ENCODE results near the gene TOM1L2.

TOM1L2 gene

DNA sequence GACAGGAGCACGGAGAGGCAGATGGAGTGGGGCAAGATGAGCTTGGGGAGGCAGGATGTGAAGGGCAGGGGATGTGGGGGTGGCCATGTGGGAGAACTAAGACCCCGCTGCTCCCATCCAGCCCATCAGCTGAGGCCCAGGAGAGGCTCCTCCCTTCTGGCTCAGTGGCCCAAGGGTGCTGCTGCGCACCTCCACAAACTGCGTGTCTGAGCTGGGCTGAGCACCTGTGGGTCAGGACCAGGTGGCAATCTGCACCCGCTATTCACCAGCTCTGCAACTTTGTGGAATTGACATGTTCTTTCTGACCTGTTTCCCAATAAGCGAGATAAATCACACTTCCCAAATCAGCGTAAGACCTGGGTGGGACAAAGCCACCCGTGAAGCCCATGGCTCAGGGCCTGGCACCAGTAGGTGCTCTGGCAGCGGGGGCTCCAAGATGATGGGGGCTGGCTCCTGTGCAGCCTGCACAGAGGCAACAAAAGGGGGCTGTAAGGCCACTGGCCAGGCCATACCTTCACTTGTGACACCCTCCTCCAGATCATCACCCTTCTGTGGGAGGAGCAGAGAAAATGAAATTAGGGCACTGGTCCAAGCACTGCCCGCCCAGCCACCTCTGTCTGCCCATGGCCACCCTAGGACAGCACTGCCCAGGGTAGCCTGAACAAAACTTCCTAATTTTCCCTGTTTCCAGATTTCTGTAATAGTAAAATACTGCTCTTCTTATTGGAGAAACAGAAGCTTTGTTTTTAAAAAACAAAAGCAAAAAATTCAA lies 123.7 kb downstream of the TOM1L2 start:
- DNase-seq (ENCODE audit: low spot score) = no peak

DNA sequence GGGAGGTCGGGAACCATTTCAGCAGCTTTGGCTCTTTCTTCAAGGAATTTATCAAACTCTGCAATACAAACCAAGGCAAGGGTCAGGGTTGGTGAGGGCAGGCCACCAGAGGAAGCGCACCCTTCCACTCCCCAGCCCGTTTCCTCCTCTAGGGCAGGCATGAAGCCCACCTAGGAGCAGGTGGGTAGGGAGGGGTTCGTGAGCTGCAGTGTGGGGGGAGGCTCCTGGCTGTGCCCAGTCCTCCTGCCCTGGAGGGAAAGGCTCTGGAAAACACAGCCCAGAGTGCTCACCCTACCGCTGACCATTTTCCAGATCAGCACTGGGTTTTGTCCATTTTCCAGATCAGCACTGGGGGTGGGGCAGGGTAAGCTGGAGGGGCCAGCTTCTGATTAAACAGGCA lies 124.5 kb downstream of the TOM1L2 start:
- no peak for DNase-seq (ENCODE audit: low spot score)

DNA sequence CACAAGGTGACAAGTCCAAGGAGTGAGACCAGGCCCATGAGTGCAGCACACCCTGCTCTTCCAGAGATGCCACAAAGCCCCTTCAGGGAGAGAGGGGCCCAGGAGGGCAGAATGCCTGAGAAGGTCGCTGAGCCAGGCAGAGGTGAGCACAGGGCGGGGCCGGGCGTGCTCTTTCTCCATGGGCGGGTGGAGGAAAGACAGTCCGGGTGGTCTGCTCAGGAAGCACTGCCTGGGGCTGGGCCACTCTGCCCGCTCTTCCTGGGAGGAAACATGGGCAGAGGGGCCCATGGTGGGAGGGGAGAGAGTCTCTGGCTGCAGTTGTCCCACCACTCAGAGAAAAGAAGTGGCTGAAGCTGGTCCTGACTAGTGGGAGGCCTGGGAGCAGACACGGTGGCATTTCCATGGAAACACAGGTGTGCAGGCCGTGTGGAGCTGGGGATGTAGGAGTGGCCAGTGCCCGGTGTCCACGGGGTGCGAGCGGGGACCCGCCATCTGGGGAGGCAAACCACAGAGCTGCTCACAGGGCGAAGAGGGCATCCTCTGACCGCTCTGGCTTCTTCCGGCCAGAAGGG lies 125.0 kb downstream of the TOM1L2 start:
- no peak for DNase-seq (ENCODE audit: low spot score)

DNA sequence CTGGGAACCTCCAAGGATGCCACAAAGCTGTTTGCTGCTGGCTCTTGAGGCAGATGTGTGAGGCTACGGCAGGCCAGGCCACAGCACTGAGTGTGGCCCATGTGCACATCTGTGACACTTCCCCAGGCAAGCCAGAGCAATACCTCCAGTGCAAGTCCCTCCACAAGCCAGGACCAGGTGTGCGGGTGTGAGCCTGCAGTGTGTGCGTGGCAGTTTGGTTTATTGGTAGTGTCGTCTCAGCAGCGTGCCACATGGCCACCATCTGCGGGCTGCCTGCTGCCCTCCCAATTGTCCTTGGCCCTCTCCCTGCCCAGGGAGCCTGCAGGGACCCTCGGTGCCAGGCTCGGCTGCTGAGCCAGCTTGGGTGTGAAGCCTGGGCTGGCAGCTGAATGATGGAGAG lies 125.6 kb downstream of the TOM1L2 start:
- no peak for DNase-seq (ENCODE audit: low spot score)

DNA sequence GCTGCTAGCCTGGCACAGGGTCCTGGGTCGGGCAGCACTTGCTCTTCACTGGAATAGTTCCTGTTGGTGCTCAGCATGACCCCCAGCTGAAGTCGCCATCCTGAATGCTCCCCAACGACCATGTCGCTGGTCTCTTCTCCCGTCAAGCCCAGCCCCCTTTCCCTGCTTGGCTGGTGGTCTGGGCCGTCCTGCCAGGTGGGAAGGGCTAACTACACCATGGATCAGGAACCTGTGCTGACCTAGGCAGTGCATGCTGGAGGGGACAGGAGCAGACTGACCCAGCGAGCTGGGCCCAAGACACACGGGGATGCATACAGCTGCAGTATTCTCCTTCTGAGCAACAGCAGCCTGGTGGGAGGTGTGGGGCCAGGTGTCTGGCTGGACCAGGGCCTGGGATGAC lies 126.2 kb downstream of the TOM1L2 start:
- no peak for DNase-seq (ENCODE audit: low spot score)

DNA sequence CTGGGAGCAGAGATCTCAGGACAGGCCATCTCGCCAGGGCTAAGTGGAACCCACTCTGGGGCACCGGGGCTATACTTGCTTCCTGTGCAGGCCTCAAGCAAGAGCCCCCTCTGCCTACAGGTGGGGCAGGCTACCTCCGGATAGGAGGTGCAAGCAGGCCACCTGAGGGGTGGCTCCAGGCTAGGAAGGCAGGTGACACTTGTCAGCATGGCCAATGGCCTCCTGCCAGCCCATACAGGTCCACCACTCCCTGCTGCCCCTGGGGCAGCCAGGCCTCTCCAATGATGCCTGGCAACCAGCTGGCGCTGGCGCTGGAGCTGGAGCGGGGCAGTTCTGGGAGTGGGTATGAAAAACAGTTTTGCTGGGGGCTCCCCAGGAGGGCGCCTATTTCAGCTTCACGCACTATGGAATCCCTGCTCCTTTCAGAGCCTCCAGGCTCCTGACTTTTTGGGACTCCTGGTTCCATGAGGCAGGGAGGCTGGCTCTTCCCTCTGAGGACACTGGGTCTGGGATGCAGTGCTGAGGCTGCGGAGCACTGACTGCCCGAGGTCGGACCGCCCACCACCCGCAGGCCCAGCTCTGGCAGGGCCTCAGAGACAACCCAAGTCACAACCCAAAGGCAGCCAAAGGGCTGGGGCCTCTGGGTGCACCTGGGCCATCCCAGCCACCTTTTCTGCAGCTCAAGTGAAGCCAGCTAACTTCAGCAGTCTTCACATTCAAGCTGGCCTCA lies 127.0 kb downstream of the TOM1L2 start:
- DNase-seq (ENCODE audit: low spot score) = no peak

DNA sequence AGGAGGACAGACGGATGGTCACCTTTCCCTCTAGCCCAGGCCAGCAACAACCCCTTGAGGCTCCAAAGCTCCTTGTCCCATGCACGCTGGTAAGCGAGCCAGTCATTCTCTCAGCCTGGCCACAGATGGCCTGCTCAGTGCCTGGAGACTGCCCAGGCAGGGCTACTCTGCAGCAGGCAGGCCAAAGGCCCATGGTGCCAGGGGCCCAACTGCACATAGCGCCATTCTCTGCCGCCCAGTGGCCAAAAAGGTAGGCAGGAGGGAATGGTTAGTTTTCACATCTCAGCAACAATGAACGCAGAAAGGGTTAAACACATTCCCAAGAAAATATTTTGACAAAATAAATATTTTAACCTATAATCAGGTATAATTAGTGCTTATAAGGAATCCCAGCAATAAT lies 127.7 kb downstream of the TOM1L2 start:
- DNase-seq (ENCODE audit: low spot score) = peak; percentile 77

DNA sequence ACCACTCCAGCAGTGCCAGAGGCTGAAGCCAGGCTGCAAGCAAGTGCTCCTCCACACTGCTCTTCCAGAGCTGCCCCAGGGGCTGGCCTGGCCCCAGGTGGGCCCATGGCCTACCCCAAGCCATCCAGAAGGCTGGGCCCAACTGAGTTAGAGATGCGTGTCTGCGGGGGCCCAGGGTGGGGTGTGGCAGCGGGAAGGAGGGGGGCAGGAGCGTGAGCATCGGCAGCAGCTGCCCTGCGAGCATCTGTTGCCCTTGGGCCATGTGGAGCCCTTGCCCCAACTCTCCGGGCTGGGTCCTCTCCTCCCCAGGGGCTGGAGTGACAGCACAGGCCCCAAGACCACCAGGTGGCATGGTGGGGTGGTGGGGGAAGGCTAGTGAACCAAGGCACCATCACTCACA lies 128.1 kb downstream of the TOM1L2 start:
- DNase-seq (ENCODE audit: low spot score) = no peak

DNA sequence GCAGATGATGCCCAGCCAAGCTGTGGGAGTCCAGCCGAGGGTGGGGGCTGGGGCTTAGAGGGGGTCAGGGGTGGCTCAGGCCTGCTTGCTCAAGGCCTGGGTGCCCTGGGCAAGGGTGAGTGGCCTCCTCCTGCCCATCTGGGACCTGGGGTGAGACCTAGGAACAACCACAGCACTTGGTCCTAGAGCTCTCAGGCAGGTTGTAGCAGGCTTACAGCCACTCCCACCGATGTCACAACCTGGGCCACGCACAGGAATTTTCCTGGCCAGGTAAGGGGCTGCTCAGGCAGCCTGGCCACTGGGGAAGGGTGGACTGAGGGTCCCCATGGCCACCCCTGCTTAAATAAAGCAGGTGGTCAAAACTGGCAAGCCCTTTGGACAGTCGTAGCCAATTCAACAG lies 129.1 kb downstream of the TOM1L2 start:
- no peak for DNase-seq (ENCODE audit: low spot score)

DNA sequence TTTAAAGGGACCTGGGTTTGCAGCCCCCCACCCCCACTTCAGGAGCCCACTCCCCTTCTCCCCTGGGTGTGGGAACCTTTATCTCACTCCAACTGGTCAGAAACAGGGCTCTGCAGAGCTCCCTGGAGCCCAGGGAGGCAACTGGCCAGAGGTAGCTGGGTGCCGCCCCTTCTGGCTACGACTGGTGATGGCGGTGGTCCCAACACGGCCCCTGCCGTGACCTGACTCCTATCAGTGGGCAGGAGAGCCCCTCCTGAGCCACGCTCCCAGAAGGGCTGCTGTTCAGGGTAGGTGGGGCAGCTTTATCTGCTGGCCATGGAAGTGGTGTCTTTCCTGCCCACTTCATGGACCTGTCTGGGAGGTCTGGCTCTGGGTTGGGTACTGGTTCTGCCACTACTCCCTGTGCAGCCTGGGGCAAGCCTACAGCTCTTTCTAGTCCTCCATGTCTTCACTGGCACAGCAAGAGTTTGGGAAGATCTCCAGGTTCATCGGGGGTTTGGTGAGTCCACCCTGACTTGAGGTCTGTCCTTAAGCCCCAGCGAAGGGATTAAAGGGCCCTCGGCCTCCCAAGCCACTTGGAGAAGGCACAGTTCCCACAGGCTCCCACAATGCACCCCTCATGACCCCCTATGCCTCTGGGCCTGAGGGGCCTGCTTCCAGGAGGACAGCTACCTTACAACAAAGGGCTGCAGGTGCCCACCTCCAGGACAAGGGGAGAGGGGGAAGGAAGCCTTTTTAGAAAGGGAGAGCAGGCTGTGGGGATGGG lies 129.9 kb downstream of the TOM1L2 start:
- no peak for DNase-seq (ENCODE audit: low spot score)

DNA sequence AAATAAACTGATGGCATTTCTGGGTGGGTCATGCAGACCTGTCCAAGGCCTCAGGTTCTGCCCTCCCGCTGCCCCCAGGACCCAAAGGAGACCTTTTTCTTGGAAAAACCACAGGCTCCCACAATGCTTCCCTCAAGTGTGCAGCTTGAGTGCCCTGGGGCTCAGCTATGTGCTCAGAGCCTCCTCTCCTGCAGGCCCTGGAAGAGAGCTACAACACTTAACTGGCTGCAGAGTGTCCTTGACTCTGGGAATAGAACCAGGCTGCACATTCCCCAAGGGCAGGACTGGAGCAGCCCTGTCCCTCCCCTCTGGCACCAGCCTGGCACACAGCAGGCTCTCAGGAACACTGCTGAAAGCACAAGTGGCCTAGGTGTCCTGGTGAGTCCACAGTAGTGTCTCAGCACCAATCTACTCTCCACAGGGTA lies 130.6 kb downstream of the TOM1L2 start:
- no peak for DNase-seq (ENCODE audit: low spot score)

DNA sequence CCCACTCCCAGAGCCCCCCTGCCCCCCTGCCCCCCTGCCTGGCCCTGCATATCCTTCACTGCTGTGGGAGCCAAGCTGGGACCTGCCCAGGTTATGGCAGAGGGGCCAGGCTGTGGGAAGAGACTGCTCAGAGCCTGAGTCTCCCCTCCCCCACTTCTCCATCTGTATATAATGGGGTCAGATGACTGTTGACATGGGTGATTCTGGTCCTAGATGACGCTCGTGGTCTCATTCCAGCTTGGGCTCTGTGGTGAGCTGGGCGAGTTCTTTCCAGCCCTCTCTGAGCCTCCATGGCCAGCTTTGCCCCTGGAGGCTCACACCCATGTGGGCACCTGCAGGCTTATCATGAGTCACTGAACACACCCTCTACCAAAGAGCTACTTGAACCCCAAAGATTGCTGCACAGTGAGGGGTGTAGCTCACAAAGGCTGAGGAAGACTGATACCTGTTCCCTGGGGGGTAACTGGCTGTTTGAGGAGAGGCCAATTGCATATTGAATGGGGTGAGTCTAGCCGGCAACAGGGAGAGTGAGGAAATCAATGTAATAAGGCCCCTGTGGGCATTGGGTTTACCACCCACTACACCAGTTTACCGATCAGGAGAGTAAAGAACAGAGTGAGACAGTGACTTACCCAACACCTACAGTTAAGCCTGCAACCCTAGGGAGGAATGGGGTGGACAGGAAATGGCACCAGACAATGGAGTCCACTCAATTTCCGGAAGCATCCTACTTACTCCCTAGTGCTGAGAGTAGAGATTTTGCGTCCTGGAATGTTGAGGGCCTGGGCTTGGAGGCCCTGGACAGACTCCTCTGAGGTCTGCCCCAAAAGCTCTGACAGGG lies 131.2 kb downstream of the TOM1L2 start:
- DNase-seq (ENCODE audit: low spot score) = peak; percentile 87

DNA sequence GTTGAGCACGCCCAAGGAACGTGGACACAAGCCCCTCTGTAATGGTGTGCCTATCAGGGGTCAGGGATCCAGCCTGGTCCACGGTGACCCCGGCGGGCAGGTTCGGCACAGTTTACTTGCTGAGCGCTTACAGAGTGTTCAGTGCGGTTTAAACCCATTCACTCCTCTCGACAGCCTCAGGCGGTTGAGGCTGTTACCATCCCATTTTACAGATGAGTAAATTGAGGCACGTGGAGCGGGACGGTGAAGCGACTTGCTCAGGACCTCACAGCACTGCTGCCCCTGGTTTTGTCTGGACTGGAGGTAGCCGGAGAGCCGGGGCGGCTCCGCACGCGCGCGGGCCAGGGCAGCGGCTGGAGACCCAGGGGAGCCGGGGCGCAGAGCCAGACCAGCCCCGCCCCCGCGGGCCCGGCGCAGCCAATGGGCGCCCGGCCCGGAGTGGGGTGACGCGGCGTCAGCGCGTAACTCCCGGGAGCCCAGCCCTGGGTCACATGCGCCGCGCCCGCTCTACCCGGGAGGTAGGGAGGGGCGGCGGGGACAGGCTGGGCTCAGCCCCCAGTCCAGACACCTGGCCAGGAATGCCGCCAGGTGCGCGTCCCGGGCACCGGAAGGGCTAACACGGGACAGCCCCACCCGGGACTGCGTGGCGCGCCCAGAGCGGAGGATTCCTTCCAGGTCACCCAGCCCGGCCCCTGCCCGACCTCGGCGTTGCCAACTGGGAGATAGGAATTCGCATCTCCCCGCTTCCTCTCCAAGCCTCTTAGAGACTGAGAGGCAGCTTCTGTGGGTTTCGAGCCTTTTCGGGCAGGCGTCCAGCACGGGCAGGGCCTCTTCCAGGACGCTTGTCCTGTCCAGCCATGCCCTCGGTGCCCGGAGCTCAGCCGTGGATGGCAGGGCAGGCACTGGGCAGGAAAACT lies 132.2 kb downstream of the TOM1L2 start:
- DNase-seq (ENCODE audit: low spot score) = peak; percentile 94

DNA sequence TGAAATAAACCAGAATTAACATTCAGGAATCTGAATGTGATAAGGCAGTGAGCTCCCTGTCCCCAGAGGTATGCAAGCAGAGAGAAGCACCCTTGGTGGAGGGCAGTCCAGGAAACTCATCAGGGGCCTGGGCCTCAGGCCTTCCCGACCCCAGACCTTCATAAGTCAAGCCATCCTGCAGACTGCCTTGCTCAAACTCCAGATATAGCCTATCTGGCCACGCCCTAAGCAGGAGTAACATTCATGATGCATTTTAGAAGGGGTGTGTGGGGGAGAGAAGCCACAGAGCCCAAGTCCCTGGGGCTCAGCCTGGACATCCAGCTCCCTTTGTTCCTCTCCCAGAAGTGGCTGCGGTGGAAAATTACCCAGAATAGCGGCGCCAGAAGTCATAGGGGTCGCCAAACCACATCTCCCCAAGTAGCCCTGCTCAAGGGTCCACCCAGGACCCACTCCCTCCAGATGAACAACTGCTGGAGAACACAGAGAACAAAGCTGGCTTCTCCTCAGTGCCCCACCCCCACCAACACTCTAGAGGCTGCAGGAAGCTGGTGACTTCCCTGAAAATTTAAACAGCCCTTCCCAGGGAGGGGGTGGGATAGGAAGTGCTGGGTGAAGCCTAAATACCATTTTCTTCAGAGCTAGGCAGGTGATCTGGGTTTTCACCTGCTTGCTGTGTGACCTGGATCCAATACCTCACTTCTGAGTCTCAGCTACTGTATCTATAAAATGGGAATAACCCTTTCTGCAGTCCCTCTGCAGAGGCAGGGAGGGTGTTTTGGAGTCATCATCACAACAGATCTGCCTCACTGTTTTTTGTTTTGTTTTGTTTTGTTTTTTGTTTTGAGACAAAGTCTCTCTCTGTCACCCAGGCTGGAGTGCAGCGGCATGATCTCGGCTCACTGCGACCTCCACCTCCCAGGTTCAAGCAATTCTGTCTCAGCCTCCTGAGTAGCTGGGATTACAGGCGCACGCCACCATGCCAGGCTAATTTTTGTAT lies 133.9 kb downstream of the TOM1L2 start:
- peak; percentile 79 for DNase-seq (ENCODE audit: low spot score)

DNA sequence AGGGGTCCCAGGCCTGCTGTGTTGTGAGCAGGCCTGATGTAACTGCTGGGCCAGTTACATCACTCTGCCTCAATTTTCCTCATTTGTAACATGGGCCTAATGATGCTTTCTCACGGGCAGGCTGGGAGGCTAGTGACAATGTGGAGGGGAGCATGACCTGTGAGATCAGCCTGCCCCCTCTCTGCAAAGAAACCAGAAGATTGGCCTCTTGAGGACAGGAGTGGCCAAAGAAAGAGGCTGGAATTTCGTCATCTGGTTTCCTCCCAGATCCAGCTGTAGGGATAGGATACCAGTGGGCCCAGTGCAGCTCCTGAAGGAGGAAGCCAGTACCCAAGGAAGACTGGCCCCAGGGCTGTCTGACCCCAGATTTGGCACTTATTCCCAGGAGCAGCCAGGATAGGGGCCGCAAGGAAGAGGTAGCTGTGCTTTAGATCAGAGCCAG lies 134.8 kb downstream of the TOM1L2 start:
- no peak for DNase-seq (ENCODE audit: low spot score)

DNA sequence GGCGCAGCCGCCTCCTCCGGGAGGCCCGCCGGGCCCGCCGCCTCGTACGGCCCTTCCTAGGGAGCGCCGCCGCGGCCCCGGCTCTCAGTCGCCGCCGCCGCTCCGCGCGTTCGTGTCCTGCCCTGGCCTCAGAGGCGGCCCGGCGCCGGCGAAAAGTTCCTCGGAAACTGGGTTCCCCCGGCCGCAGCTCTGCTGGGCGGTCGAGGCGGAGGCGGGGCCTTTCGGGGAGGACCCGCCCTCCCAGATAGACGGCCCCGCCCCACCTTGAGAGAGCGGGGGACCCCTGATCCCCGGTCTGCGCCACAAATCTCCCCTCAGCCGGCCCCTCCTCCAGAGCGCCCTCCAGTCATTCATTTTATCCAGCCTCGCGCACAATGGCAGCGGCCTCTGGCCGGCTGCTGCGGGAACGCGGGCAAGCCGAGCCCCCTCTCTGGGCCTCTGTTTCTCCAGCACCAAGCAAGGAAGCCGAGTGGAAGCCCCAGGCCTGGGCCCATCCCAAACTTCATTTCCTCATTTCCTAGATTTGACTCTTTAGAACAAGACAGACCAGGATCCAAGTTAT lies 135.3 kb downstream of the TOM1L2 start, which contains the start of gene SREBF1:
Gene SREBF1 (minus strand): TSS at position 169 of the 562 bp plus-strand sequence. CDS start 169 bp downstream, outside the sequence.
- peak; percentile 75 for DNase-seq (ENCODE audit: low spot score)

DNA sequence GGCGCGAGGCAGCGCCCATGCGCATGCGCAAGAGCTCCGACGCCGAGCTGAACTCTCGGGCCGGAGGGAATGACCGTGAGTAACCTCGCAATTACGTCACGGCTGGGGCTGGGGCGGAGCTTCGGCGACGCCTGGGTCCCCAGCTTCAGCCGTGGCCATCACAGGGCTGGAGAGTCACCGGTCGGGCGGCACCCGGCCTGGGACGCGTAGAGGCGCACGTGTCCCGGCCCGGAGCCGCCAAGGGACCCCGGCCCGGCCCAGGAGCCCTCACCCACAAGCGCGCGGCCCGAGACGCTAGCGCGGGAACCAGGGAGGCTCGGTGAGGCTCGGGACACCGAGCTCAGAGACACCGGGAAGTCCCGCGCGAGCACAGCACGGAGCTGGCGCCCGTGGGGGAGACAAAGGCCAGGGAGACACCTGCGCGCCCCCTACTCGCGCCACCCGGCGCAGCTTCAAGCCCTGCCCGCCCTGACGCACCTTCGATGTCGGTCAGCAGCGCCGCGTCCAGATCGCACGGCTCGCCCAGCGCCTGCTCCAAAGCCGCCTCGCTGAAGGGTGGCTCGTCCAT lies 135.9 kb downstream of the TOM1L2 start:
- peak; percentile 99 for DNase-seq (ENCODE audit: low spot score)
